ENCODE measurements around the gene CDC5L.

Gene CDC5L

GRCh38 chr6:44375071-44375470, 12.4 kb upstream of the CDC5L start:
- no peak for DNase-seq

GRCh38 chr6:44377484-44377883, 10.0 kb upstream of the CDC5L start:
- DNase-seq, result no peak

- no peak for DNase-seq
Observed at GRCh38 chr6:44377971-44378370, 9.5 kb upstream of the CDC5L start.

GRCh38 chr6:44381739-44382138, 5.8 kb upstream of the CDC5L start:
- DNase-seq, result no peak

GRCh38 chr6:44386364-44386928, 1.1 kb upstream of the CDC5L start:
- DNase-seq, result no peak

GRCh38 chr6:44386929-44387345, 569 bp upstream of the CDC5L start:
- DNase-seq, result peak; percentile 32

- no peak for DNase-seq
Observed at GRCh38 chr6:44388135-44388487, 605 bp downstream of the CDC5L start.

GRCh38 chr6:44388887-44389286, 1.4 kb downstream of the CDC5L start:
- DNase-seq, result no peak

- DNase-seq, result no peak
Observed at GRCh38 chr6:44390158-44390683, 2.7 kb downstream of the CDC5L start.

GRCh38 chr6:44395501-44395900, 8.0 kb downstream of the CDC5L start:
- no peak for DNase-seq

GRCh38 chr6:44396968-44397367, 9.5 kb downstream of the CDC5L start:
- DNase-seq, result no peak

- no peak for DNase-seq
Observed at GRCh38 chr6:44397424-44398164, 10.1 kb downstream of the CDC5L start.

GRCh38 chr6:44399991-44400390, 12.5 kb downstream of the CDC5L start:
- DNase-seq, result no peak

GRCh38 chr6:44400572-44400971, 13.1 kb downstream of the CDC5L start:
- no peak for DNase-seq

GRCh38 chr6:44401138-44401537, 13.6 kb downstream of the CDC5L start:
- DNase-seq, result no peak

GRCh38 chr6:44404022-44404714, 16.7 kb downstream of the CDC5L start:
- DNase-seq, result no peak

GRCh38 chr6:44404715-44405099, 17.2 kb downstream of the CDC5L start:
- no peak for DNase-seq

GRCh38 chr6:44407951-44408670, 20.6 kb downstream of the CDC5L start:
- DNase-seq, result no peak

GRCh38 chr6:44409207-44409794, 21.8 kb downstream of the CDC5L start:
- DNase-seq, result no peak

- DNase-seq, result no peak
Observed at GRCh38 chr6:44410363-44410762, 22.9 kb downstream of the CDC5L start.

- no peak for DNase-seq
Observed at GRCh38 chr6:44411141-44411540, 23.6 kb downstream of the CDC5L start.

- DNase-seq, result no peak
Observed at GRCh38 chr6:44415449-44415848, 27.9 kb downstream of the CDC5L start.

- DNase-seq, result no peak
Observed at GRCh38 chr6:44415873-44416502, 28.5 kb downstream of the CDC5L start.
